ENCODE data around the gene NXPH3.

Gene NXPH3

DNA sequence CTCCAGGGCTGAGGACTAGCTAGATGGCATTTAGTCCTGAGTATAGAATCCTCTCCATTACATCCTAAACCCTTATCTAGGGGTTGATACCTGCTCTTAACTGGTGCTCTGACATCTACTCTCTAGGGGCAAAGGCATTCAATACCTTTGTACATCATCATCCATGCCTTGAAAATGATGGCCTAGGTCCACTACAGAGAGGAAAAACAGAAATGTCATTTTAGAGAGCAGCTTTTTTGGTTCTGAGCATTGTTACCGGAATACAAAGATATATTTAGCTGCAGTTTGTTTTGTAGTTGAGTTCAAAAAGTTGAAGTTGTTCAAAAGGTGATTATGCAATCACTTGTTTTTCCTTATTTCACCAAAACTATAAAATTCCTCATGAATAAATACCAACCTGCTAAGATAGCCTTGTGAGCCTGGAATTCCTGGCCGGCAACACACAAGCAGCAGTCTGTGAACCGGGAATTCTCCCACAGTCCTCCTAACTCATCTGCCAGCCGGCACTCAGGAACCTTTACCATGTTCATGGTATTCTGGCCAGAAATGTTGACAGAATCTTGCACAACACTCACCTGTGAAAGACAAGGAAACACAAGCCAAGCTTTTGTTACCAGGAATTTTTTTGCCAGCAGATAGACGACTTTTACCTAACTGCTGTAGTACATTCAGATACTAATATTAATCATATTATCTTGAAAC lies 35.4 kb downstream of the NXPH3 start:
- Histone ChIP-seq H3K27ac (ENCODE audit: low read length) (no peak overlapping the region), H3K9me2 (replicated peaks; ENCODE audit: insufficient read depth, low read length) (no peaks in the 10 kb centered on the region), H3K4me1 (ENCODE audit: low read length) (peaks cover 7% of the 10 kb centered on the region), H3K27me3 (replicated peaks; ENCODE audit: insufficient read depth, low read length) (no peaks in the 10 kb centered on the region), H3K9me3 (replicated peaks; ENCODE audit: insufficient read depth, low read length) (no peaks in the 10 kb centered on the region), H3K4me2 (ENCODE audit: low read depth, low read length) (no peak overlapping the region), H3K36me3 (replicated peaks; ENCODE audit: insufficient read depth, low read length) (peaks cover 8% of the 10 kb centered on the region; the same call in 1 of the 2 replicates), H3K4me3 (ENCODE audit: low read length) (no peak overlapping the region), H3F3A (ENCODE audit: insufficient read depth, low read length) (peaks cover 7% of the 10 kb centered on the region), H4K20me1 (ENCODE audit: insufficient read depth, low read length) (no peaks in the 10 kb centered on the region), H2AFZ (ENCODE audit: low read length) (no peak overlapping the region), H3K79me2 (ENCODE audit: low read length) (peaks cover 44% of the 10 kb centered on the region), H3K9ac (ENCODE audit: low read length) (no peak overlapping the region)
- TF ChIP-seq, protein P1, sequence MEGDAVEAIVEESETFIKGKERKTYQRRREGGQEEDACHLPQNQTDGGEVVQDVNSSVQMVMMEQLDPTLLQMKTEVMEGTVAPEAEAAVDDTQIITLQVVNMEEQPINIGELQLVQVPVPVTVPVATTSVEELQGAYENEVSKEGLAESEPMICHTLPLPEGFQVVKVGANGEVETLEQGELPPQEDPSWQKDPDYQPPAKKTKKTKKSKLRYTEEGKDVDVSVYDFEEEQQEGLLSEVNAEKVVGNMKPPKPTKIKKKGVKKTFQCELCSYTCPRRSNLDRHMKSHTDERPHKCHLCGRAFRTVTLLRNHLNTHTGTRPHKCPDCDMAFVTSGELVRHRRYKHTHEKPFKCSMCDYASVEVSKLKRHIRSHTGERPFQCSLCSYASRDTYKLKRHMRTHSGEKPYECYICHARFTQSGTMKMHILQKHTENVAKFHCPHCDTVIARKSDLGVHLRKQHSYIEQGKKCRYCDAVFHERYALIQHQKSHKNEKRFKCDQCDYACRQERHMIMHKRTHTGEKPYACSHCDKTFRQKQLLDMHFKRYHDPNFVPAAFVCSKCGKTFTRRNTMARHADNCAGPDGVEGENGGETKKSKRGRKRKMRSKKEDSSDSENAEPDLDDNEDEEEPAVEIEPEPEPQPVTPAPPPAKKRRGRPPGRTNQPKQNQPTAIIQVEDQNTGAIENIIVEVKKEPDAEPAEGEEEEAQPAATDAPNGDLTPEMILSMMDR (IDR thresholded peaks at IDR 0.05; ENCODE audit: low read length) = no peak
- TF ChIP-seq EZH2phosphoT487 (IDR thresholded peaks at IDR 0.05; ENCODE audit: low read length) = no peak
- no peak for TF ChIP-seq EZH2 (optimal IDR thresholded peaks at IDR 0.05; ENCODE audit: low read depth, low read length)
- DNase-seq = no peak

- no peak overlapping the region for H3K4me3 ChIP-seq (ENCODE audit: low read length)
- TF ChIP-seq, protein P1 (IDR thresholded peaks at IDR 0.05; ENCODE audit: low read length) = no peak
- TF ChIP-seq EZH2 (optimal IDR thresholded peaks at IDR 0.05; ENCODE audit: low read depth, low read length) (no peak), EZH2phosphoT487 (IDR thresholded peaks at IDR 0.05; ENCODE audit: low read length) (no peak)
- peaks cover 5% of the 10 kb centered on the region; the same call in 1 of the 2 replicates for H3K36me3 ChIP-seq (replicated peaks; ENCODE audit: insufficient read depth, low read length)
- no peak overlapping the region for H3K4me2 ChIP-seq (ENCODE audit: low read depth, low read length)
- peaks cover 44% of the 10 kb centered on the region for H3K79me2 ChIP-seq (ENCODE audit: low read length)
- no peaks in the 10 kb centered on the region for H3K9me3 ChIP-seq (replicated peaks; ENCODE audit: insufficient read depth, low read length)
- no peaks in the 10 kb centered on the region for H3K9me2 ChIP-seq (replicated peaks; ENCODE audit: insufficient read depth, low read length)
- H3K27me3 ChIP-seq (replicated peaks; ENCODE audit: insufficient read depth, low read length) = no peaks in the 10 kb centered on the region
- no peak overlapping the region for H2AFZ ChIP-seq (ENCODE audit: low read length)
- peaks cover 22% of the 10 kb centered on the region for H3F3A ChIP-seq (ENCODE audit: insufficient read depth, low read length)
- no peak overlapping the region for H3K27ac ChIP-seq (ENCODE audit: low read length)
- DNase-seq = no peak
- no peaks in the 10 kb centered on the region for H4K20me1 ChIP-seq (ENCODE audit: insufficient read depth, low read length)
- H3K4me1 ChIP-seq (ENCODE audit: low read length) = peaks cover 20% of the 10 kb centered on the region
- no peak overlapping the region for H3K9ac ChIP-seq (ENCODE audit: low read length)
These were observed 37.1 kb downstream of the NXPH3 start for GRCh38 chr17:49612726-49613125.

DNA sequence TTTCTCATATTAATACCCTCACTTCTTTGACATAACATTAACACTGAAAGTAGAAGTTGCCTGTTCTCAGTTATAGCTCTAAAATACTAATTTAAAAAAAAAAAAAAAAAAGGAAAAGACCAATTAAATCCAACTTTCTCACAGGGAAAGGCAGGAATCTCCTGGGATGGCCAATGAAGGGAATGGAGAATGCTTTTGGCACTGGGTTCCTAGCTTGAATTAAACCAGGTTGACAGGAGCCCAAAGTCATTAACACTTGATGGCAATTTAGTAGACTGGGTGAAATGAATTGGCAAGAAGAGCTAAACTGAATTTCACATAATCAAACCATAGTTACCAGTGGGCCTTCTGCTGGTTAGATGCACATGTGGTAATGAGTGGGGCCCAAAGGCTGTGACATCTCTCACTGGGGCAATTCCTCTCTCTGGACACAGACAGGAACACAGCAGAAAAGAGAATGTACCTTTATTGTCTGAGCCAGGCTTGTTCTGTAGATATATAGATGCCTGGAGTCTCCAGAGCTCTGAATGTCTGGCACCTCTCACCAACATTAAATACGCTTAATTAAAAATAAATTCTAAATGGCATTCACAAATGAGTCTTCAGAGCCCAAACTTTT lies 37.6 kb downstream of the NXPH3 start:
- no peak overlapping the region for H3K27ac ChIP-seq (ENCODE audit: low read length)
- no peak overlapping the region for H2AFZ ChIP-seq (ENCODE audit: low read length)
- no peak overlapping the region for H3K4me3 ChIP-seq (ENCODE audit: low read length)
- no peaks in the 10 kb centered on the region for H3K9me2 ChIP-seq (replicated peaks; ENCODE audit: insufficient read depth, low read length)
- TF ChIP-seq EZH2phosphoT487 (IDR thresholded peaks at IDR 0.05; ENCODE audit: low read length) (no peak), EZH2 (optimal IDR thresholded peaks at IDR 0.05; ENCODE audit: low read depth, low read length) (no peak)
- TF ChIP-seq, protein P1 (IDR thresholded peaks at IDR 0.05; ENCODE audit: low read length) = no peak
- H3F3A ChIP-seq (ENCODE audit: insufficient read depth, low read length) = peaks cover 27% of the 10 kb centered on the region
- H3K27me3 ChIP-seq (replicated peaks; ENCODE audit: insufficient read depth, low read length) = no peaks in the 10 kb centered on the region
- H3K9ac ChIP-seq (ENCODE audit: low read length) = no peak overlapping the region
- H3K4me2 ChIP-seq (ENCODE audit: low read depth, low read length) = no peak overlapping the region
- no peak for DNase-seq
- no peaks in the 10 kb centered on the region for H3K9me3 ChIP-seq (replicated peaks; ENCODE audit: insufficient read depth, low read length)
- H3K4me1 ChIP-seq (ENCODE audit: low read length) = peaks cover 25% of the 10 kb centered on the region
- H3K36me3 ChIP-seq (replicated peaks; ENCODE audit: insufficient read depth, low read length) = peaks cover 5% of the 10 kb centered on the region; the same call in 1 of the 2 replicates
- peaks cover 48% of the 10 kb centered on the region for H3K79me2 ChIP-seq (ENCODE audit: low read length)
- no peaks in the 10 kb centered on the region for H4K20me1 ChIP-seq (ENCODE audit: insufficient read depth, low read length)
